Rectal smooth muscle tissue (tissue), 1 donor: Measurements from ENCODE around the gene APBB2.

ENCODE experiments used
- H3K27ac ChIP-seq: one replicate; pipeline ENCODE4 v1.7.0; 2013; ENCODE audit warnings: low read depth, low read length, inconsistent platforms
- H3K27me3 ChIP-seq: one replicate; pipeline ENCODE4 v1.7.0; 2013; ENCODE audit warnings: low read length; ENCODE audit not compliant: control insufficient read depth, insufficient read depth
- H3K36me3 ChIP-seq: one replicate; pipeline ENCODE4 v1.7.0; 2013; ENCODE audit warnings: low read length; ENCODE audit not compliant: control insufficient read depth, insufficient read depth
- H3K4me1 ChIP-seq: one replicate; pipeline ENCODE4 v1.7.0; 2013; ENCODE audit warnings: low read length; ENCODE audit not compliant: control insufficient read depth, insufficient read depth
- H3K4me3 ChIP-seq: one replicate; pipeline ENCODE4 v1.7.0; 2013; ENCODE audit warnings: low read length
- H3K9ac ChIP-seq: one replicate; pipeline ENCODE4 v1.7.0; 2013; ENCODE audit warnings: low read length

APBB2 gene

GRCh38 chr4:41025824-41026223, 188.5 kb downstream of the APBB2 start:
- Histone ChIP-seq H3K4me1 (no peaks in the 10 kb centered on the region), H3K36me3 (no peaks in the 10 kb centered on the region), H3K9ac (no peak overlapping the region), H3K27me3 (no peaks in the 10 kb centered on the region), H3K27ac (no peak overlapping the region), H3K4me3 (no peak overlapping the region)

GRCh38 chr4:41024556-41025491, 189.5 kb downstream of the APBB2 start:
- Histone ChIP-seq H3K36me3 (no peaks in the 10 kb centered on the region), H3K4me3 (no peak overlapping the region), H3K27ac (no peak overlapping the region), H3K27me3 (no peaks in the 10 kb centered on the region), H3K9ac (no peak overlapping the region), H3K4me1 (no peaks in the 10 kb centered on the region)

DNA sequence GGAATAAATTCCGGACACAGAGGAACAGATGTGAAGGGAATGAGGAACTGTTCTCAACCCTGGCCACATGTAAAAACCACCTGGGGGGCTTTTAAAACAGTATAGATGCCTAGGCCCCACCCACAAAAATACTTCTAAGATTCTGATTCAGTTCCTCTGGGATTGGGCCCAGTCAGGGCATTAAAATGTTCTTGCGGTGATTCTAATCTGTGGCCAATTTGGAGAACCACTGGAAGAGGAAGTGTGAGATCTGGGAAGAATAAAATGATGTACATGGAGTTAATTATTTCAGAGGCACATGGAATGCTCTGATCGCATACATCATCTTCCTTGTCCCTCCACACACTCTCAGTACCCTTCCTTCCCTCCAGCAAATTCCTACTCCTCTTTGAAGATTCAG, 192.2 kb downstream of the APBB2 start:
- Histone ChIP-seq H3K4me1 (no peaks in the 10 kb centered on the region), H3K4me3 (no peak overlapping the region), H3K36me3 (no peaks in the 10 kb centered on the region), H3K9ac (no peak overlapping the region), H3K27ac (no peak overlapping the region), H3K27me3 (no peaks in the 10 kb centered on the region)

GRCh38 chr4:41015016-41015675, 199.2 kb downstream of the APBB2 start:
- no peak overlapping the region for H3K4me3 ChIP-seq
- peaks cover 3% of the 10 kb centered on the region for H3K36me3 ChIP-seq
- H3K9ac ChIP-seq, result no peak overlapping the region
- H3K4me1 ChIP-seq, result no peaks in the 10 kb centered on the region
- H3K27me3 ChIP-seq, result no peaks in the 10 kb centered on the region
- no peak overlapping the region for H3K27ac ChIP-seq

GRCh38 chr4:41014158-41014557, 200.2 kb downstream of the APBB2 start:
- no peaks in the 10 kb centered on the region for H3K4me1 ChIP-seq
- H3K9ac ChIP-seq, result no peak overlapping the region
- no peak overlapping the region for H3K27ac ChIP-seq
- no peaks in the 10 kb centered on the region for H3K27me3 ChIP-seq
- H3K4me3 ChIP-seq, result no peak overlapping the region
- H3K36me3 ChIP-seq, result peaks cover 3% of the 10 kb centered on the region

GRCh38 chr4:41013746-41014145, 200.6 kb downstream of the APBB2 start:
- Histone ChIP-seq H3K27ac (no peak overlapping the region), H3K4me3 (no peak overlapping the region), H3K4me1 (no peaks in the 10 kb centered on the region), H3K27me3 (no peaks in the 10 kb centered on the region), H3K9ac (no peak overlapping the region), H3K36me3 (peaks cover 3% of the 10 kb centered on the region)

DNA sequence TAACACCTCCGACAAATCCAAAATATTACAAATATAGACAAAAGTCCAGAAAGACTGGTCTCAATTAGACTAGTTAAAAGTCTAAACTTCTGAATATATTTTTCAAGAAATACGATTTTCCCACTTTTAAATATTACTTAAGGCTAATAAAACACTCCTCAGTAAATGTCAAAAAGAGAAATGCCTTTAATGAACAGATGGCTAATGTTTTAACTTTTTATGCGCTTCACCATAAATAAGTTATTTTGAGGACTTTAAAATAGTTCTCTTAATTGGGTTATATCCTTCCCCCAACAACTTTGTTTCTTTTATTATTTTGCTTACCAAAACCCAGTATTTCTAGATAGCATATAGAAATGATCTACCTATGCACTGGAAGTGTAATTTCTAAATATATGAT, 201.4 kb downstream of the APBB2 start:
- peaks cover 3% of the 10 kb centered on the region for H3K36me3 ChIP-seq
- no peaks in the 10 kb centered on the region for H3K27me3 ChIP-seq

DNA sequence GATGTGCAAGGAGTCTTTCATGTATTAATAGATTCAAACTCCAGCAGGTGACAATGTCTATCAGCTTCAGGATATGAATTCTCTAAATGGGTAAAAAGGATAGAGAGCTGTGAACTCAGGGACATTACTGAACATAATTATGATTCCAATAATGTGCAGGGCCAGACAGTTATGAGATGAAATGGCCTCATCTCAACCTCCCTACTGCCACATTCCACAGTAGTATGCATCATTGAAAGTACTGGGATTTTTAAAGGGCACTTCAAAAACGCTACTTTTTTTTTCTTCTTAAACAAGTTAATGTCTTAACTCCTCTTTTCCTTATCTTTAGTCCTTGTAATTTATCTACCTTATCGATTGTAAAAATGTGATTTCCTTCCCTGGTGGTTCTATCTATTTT, 202.0 kb downstream of the APBB2 start:
- no peak overlapping the region for H3K27ac ChIP-seq
- H3K4me1 ChIP-seq, result no peaks in the 10 kb centered on the region
- no peak overlapping the region for H3K9ac ChIP-seq
- peaks cover 3% of the 10 kb centered on the region for H3K36me3 ChIP-seq
- no peaks in the 10 kb centered on the region for H3K27me3 ChIP-seq
- H3K4me3 ChIP-seq, result no peak overlapping the region

More for the DNA sequence above, 201.4 kb downstream of the APBB2 start:
- Histone ChIP-seq H3K9ac (no peak overlapping the region), H3K27ac (no peak overlapping the region), H3K4me3 (no peak overlapping the region), H3K4me1 (no peaks in the 10 kb centered on the region)

DNA sequence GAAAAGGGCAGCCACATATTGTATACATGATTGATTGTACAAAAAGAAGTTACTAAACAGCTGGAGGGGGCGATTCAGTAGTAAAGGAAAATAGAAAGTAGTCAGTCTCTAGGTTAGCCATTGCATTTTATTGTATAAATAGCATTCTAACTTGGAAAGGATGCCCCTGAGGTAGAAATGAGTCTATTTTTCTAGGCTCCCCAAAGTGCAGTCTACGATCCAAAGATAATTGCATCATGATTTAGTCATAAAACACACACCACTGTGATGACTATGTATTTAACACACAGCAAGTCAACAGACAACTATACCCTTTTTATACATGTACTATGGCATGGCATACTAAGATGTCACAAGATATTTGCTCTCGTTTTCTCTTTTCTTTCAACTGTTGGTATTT, 204.9 kb downstream of the APBB2 start:
- Histone ChIP-seq H3K4me3 (no peak overlapping the region), H3K9ac (no peak overlapping the region), H3K36me3 (peaks cover 3% of the 10 kb centered on the region), H3K4me1 (no peaks in the 10 kb centered on the region), H3K27me3 (no peaks in the 10 kb centered on the region), H3K27ac (no peak overlapping the region)

GRCh38 chr4:41006141-41006540, 208.2 kb downstream of the APBB2 start:
- Histone ChIP-seq H3K9ac (no peak overlapping the region), H3K4me1 (no peaks in the 10 kb centered on the region), H3K27me3 (no peaks in the 10 kb centered on the region), H3K4me3 (no peak overlapping the region), H3K36me3 (no peaks in the 10 kb centered on the region), H3K27ac (no peak overlapping the region)

- Histone ChIP-seq H3K36me3 (no peaks in the 10 kb centered on the region), H3K4me3 (no peak overlapping the region), H3K27ac (no peak overlapping the region), H3K27me3 (no peaks in the 10 kb centered on the region), H3K9ac (no peak overlapping the region), H3K4me1 (no peaks in the 10 kb centered on the region)
Measured at GRCh38 chr4:41002309-41002708, 212.0 kb downstream of the APBB2 start.

DNA sequence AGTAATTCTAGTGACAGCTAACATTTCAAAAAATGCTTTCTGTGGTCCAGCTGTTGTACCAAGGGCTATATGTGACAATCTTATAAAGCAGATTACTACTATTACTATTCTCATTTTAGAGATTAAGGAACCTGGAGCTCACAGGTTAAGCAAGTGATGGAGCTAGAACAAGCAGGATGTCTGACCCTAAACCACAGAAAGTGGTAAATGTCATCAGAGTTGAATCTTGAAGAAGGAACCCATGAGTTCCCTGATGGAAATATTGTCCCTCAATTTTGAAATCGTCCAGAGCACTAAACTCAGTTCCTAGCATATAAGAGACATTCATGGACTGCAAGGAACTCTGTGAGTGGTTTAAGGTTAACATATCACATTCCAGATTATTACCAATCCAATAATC, 214.0 kb downstream of the APBB2 start:
- Histone ChIP-seq H3K36me3 (no peaks in the 10 kb centered on the region), H3K27ac (no peak overlapping the region), H3K9ac (no peak overlapping the region), H3K4me3 (no peak overlapping the region), H3K4me1 (no peaks in the 10 kb centered on the region), H3K27me3 (no peaks in the 10 kb centered on the region)
